Ovary (tissue), 9 donors: ENCODE results near the gene THSD4. TPM values are rescaled to one million over a fixed set of nuclear protein-coding genes. Genes with fewer than 3 reads are reported as not detected.

Experiments
- DNase-seq, 5 donors: peaks; one replicate each; pipeline ENCODE4 v3.0.0-alpha.2; 2019 to 2020
- H3K27ac ChIP-seq, 2 donors: fragments of 200-600 bp; one replicate each; pipeline versions ENCODE4 v1.5.1 to v1.8.0; 2019 to 2022
- H3K27me3 ChIP-seq: fragments of 200-600 bp; one replicate; pipeline ENCODE4 v1.8.0; 2022
- H3K36me3 ChIP-seq: fragments of 200-600 bp; sonication (generic); one replicate; pipeline ENCODE4 v1.5.1; 2019
- H3K4me1 ChIP-seq: one replicate; pipeline ENCODE4 v1.8.1; 2013; ENCODE audit warnings: mild to moderate bottlenecking, moderate library complexity; ENCODE audit not compliant: insufficient read depth
- H3K4me3 ChIP-seq: fragments of 200-600 bp; sonication (generic); one replicate; pipeline ENCODE4 v1.5.1; 2017
- H3K9me3 ChIP-seq, 2 donors: fragments of 200-600 bp in 1 of 2; sonication (generic) in 1 of 2; one replicate each; pipeline versions ENCODE4 v1.5.1 to v1.8.1; 2013 to 2019; ENCODE audit warnings: mild to moderate bottlenecking in 1 of 2, moderate library complexity in 1 of 2
- CTCF ChIP-seq, 3 donors: fragments of 450-650 bp in 2 of 3; fragments of 200-600 bp in 1 of 3; IDR thresholded peaks; one replicate each; pipeline versions ENCODE4 v1.5.1 to v1.8.0; 2016 to 2022; ENCODE audit warnings: antibody characterized with exemption in 3 of 3, mild to moderate bottlenecking in 1 of 3
- EP300 ChIP-seq: sonication (generic); formaldehyde crosslinking; IDR thresholded peaks from one replicate; pipeline ENCODE4 v1.6.1; 2017; ENCODE audit warnings: antibody characterized with exemption
- POLR2A ChIP-seq: fragments of 450-650 bp; IDR thresholded peaks from one replicate; pipeline ENCODE4 v1.6.1; 2017; ENCODE audit warnings: antibody characterized with exemption, mild to moderate bottlenecking, moderate library complexity
- WGBS, 3 donors: extraction: QIAGEN DNeasy Blood & Tissue Kit in 1 of 3; methylation state at CpG; one replicate each; pipeline versions ENCODE4 v1.1.5 to v1.1.7; 2013 to 2017; 5-methylcytosine and 5-hydroxymethylcytosine counted together
- intact Hi-C, 4 donors: fragments of 100-400 bp; cut with DNase I; formaldehyde crosslinking; loops; one replicate each; pipeline versions ENCODE4 v1.11.0 to v1.15.1; 2022 to 2023
- polyA plus RNA-seq, 2 donors: library from polyadenylated mRNA; stranded (reverse); fragments of 200-250 nt in 1 of 2; fragments of 350-450 nt in 1 of 2; fragmentation: Illumina TruSeq in 1 of 2; extraction: RNeasy Lipid Tissue Mini Kit (QIAGEN cat#74804) in 1 of 2; gene quantifications; one replicate each; pipeline ENCODE4 v1.2.3, GENCODE V29; 2013 to 2014
- total RNA-seq, 7 donors: library from RNA; depleted of rRNA in 2 of 7; stranded (reverse); fragments of >200 nt in 2 of 7; fragmentation: NEBNext Ultra II Directional in 3 of 7; extraction: Animal tissue kit (Norgen Biotek cat#: 25700) in 3 of 7; gene quantifications; one replicate each; pipeline versions ENCODE4 v1.1.0 to v1.2.4, GENCODE V29; 2016 to 2023
- donor health status: DM: no; HTN: no; CAD: no; lungs with moderate emphysema.
- donor health status: DM: no; HTN: no; CAD: no.
- donor health status: Bipolar disorder and iron deficiency.
- donor health status: DM: yes; HTN: yes; CAD: no.
- donor health status: DM: no; HTN: no; CAD: no.
- donor health status: DM: yes; HTN: yes; CAD: no.

THSD4 gene
- total and polyA plus RNA-seq, 9 donors = 3.2 to 53.4 (median 13.5) TPM

GRCh38 chr15:71440489-71441110 is 325.3 kb downstream of the THSD4 start:
- 0 to 1% (median 0%) methylated on average over 3 of the region's 3 CpGs for WGBS, 3 donors
- no peaks in the 10 kb centered on the region for H3K9me3 ChIP-seq
- H3K4me3 ChIP-seq = no peak overlapping the region
- TF ChIP-seq EP300 (no peak), CTCF (IDR thresholded peaks at IDR 0.05) (peak in 2 of 3 donors; percentile 57 to 64)
- no peaks in the 10 kb centered on the region for H3K4me1 ChIP-seq
- DNase-seq = no peak
- no peaks in the 10 kb centered on the region for H3K27me3 ChIP-seq
- intact Hi-C loops = loop anchor here (2.0 to 10.0 kb wide), 4 partner anchors 53 to 543 kb away; partner anchors contain the start of gene THSD4 (in 1 of the 4)
- H3K36me3 ChIP-seq = no peaks in the 10 kb centered on the region
- no peak overlapping the region for H3K27ac ChIP-seq

GRCh38 chr15:71443538-71443937 is 328.3 kb downstream of the THSD4 start:
- Histone ChIP-seq H3K27ac (no peak overlapping the region), H3K4me3 (no peak overlapping the region), H3K27me3 (no peaks in the 10 kb centered on the region), H3K4me1 (no peaks in the 10 kb centered on the region), H3K36me3 (no peaks in the 10 kb centered on the region), H3K9me3 (no peaks in the 10 kb centered on the region)
- WGBS, 3 donors = 14 to 19% (median 17%) methylated on average over 4 of the region's 4 CpGs
- TF ChIP-seq CTCF (IDR thresholded peaks at IDR 0.05) (peak; percentile 49 to 58 (median 54)), POLR2A (no peak)
- peak; percentile 32 to 74 (median 49) for DNase-seq
- intact Hi-C loops = loop anchor here (5.0 to 10.0 kb wide), 3 partner anchors 56 to 546 kb away; partner anchors contain the start of gene THSD4 (in 1 of the 4)

- Histone ChIP-seq H3K27ac (no peak overlapping the region), H3K27me3 (no peaks in the 10 kb centered on the region), H3K36me3 (no peaks in the 10 kb centered on the region), H3K4me3 (no peak overlapping the region), H3K4me1 (no peaks in the 10 kb centered on the region), H3K9me3 (no peaks in the 10 kb centered on the region)
- TF ChIP-seq EP300 (no peak), POLR2A (no peak), CTCF (IDR thresholded peaks at IDR 0.05) (no peak)
- intact Hi-C loops = loop anchor here (5.0 to 10.0 kb wide), 3 partner anchors 57 to 547 kb away; partner anchors contain the start of gene THSD4 (in 1 of the 4)
- WGBS, 3 donors = 89 to 93% (median 91%) methylated on average over 7 of the region's 7 CpGs
- no peak for DNase-seq
Observed at GRCh38 chr15:71444032-71444810, 328.9 kb downstream of the THSD4 start.

GRCh38 chr15:71444866-71445590 is 329.8 kb downstream of the THSD4 start:
- no peaks in the 10 kb centered on the region for H3K36me3 ChIP-seq
- intact Hi-C loops = loop anchor here (5.0 to 10.0 kb wide), 4 partner anchors 58 to 548 kb away; partner anchors contain the start of gene THSD4 (in 1 of the 4)
- no peaks in the 10 kb centered on the region for H3K4me1 ChIP-seq
- 93 to 97% (median 95%) methylated on average over 5 of the region's 5 CpGs for WGBS, 3 donors
- H3K9me3 ChIP-seq = no peaks in the 10 kb centered on the region
- H3K4me3 ChIP-seq = no peak overlapping the region
- no peaks in the 10 kb centered on the region for H3K27me3 ChIP-seq
- H3K27ac ChIP-seq = no peak overlapping the region
- no peak for DNase-seq
- no peak for TF ChIP-seq POLR2A
- TF ChIP-seq EP300 = no peak
- no peak for TF ChIP-seq CTCF (IDR thresholded peaks at IDR 0.05)
